K562 (cell line): Measurements from ENCODE around the gene MYMX. TPM values are rescaled to one million over a fixed set of nuclear protein-coding genes. Genes with fewer than 3 reads are reported as not detected.

Source experiments
- ARID4B ChIP-seq: sonication (generic); formaldehyde crosslinking; IDR thresholded peaks from 2 replicates; pipeline ENCODE4 v1.8.0; 2022; ENCODE audit warnings: mild to moderate bottlenecking, missing genetic modification reagents
- ESRRB ChIP-seq: fragments of 250-450 bp; sonication (Bioruptor Pico); IDR thresholded peaks from 2 replicates; pipeline ENCODE4 v1.5.0; 2020; ENCODE audit warnings: mild to moderate bottlenecking, moderate library complexity, borderline replicate concordance
- NFIX ChIP-seq: fragments of 250-450 bp; sonication (Bioruptor Pico); IDR thresholded peaks from 2 replicates; pipeline ENCODE4 v1.4.0; 2020; ENCODE audit warnings: low read depth, mild to moderate bottlenecking, moderate library complexity
- REST ChIP-seq, 2 experiments: fragments of 450-650 bp; formaldehyde crosslinking in 1 of 2; IDR thresholded peaks; 2 replicates each; pipeline versions ENCODE4 v1.4.0 to v1.6.1; 2014 to 2020; ENCODE audit warnings: mild to moderate bottlenecking in 2 of 2, borderline replicate concordance in 1 of 2, low read depth in 1 of 2
- TBP ChIP-seq: optimal IDR thresholded peaks from 2 replicates; pipeline ENCODE3; 2011; ENCODE audit warnings: low read depth, low read length, improper control_type of control experiment
- ZNF583 ChIP-seq: fragments of 250-450 bp; sonication (Bioruptor Pico); IDR thresholded peaks from 2 replicates; pipeline ENCODE4 v1.4.0; 2020
- ZNF695 ChIP-seq: fragments of 450-650 bp; formaldehyde crosslinking; IDR thresholded peaks from 2 replicates; pipeline ENCODE4 v1.4.0; 2020; ENCODE audit warnings: mild to moderate bottlenecking, moderate library complexity
- polyA plus RNA-seq, 8 experiments: library from polyadenylated mRNA; depleted of rRNA in 4 of 8; stranded (reverse) in 5 of 8; unstranded in 3 of 8; fragments of >200 nt; fragmentation: Nextera tagmentation in 2 of 8; fragmentation: Illumina TruSeq in 1 of 8; extraction: Ambion mirVana in 2 of 8; extraction: Trizol in 1 of 8; gene quantifications; 2 replicates each; pipeline versions ENCODE4 v1.2.1 to v1.2.3, GENCODE V29; 2011 to 2014; ENCODE audit warnings: inconsistent platforms in 1 of 8, missing spikeins in 1 of 8
- total RNA-seq, 7 experiments: library from RNA; depleted of rRNA in 6 of 7; stranded (reverse); fragments of >200 nt in 6 of 7; fragmentation: Illumina TruSeq in 2 of 7; extraction: Trizol in 2 of 7; gene quantifications; 2 replicates each; pipeline versions ENCODE4 v1.2.1 to v1.2.3, GENCODE V29; 2011 to 2021; ENCODE audit warnings: low replicate concordance in 1 of 7
- TF ChIP-seq, protein P1 (sequence below): sonication (generic); formaldehyde crosslinking; IDR thresholded peaks from 2 replicates; pipeline ENCODE4 v1.8.0; 2022; ENCODE audit warnings: mild to moderate bottlenecking, missing genetic modification reagents
- TF ChIP-seq, protein P2 (sequence below), 2 experiments: fragments of 450-650 bp in 1 of 2; IDR thresholded peaks; 2 replicates each; pipeline ENCODE4 v1.6.1; 2011 to 2017; ENCODE audit warnings: low read depth in 2 of 2, antibody characterized with exemption in 1 of 2, borderline replicate concordance in 1 of 2, low read length in 1 of 2, mild to moderate bottlenecking in 1 of 2, mixed read lengths in 1 of 2; ENCODE audit not compliant: control insufficient read depth in 1 of 2

MYMX gene
- total and polyA plus RNA-seq, 9 of the 15 experiments (the other 6 are each of a cell fraction or from before 2014, with no cell fraction given) = 0.12 TPM; not detected in 8

DNA sequence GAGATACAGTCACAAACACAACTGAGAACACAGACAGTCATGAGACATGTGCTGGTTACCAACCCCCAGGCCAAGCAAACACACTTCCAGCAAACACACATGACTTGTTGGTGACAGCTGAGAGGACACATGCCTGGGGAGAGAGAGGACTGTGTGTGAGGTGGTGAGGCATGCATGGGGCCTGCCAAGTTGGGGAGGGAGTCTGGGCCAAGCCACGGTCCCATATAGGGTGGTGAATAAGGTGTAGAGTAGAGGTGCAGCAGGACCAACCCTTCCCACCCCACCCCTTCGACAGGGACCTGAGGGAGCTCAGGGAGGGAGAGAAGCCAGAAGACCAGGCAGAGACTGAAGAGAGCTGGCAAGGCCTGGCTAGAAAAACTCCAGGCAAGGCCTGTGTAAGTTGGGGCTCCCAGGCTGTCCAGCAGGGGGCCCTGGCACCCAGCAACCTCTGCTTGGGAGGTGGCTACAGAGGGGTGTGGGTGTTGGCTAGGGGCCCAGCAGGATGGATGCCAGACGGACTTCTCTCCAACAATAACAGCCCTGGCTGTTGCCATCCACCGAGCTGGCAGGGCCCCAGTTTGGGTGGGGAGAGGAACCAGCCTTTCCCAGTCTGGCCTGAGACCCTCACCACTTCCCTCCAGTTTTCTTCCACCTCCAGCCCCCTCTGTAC is 4.7 kb downstream of the MYMX start (continued):
- TF ChIP-seq REST (IDR thresholded peaks at IDR 0.05; ENCODE audit: borderline replicate concordance) (peak; percentile 56), REST (CRISPR knock-in tag; IDR thresholded peaks at IDR 0.05; ENCODE audit: low read depth) (no peak), TBP (no peak), ESRRB (CRISPR knock-in tag) (no peak), ZNF583 (CRISPR knock-in tag) (no peak), NFIX (CRISPR knock-in tag) (no peak), ARID4B (CRISPR knock-in tag) (0 out of 2 replicates have a peak, but pooled peaks have one; percentile 43), ZNF695 (CRISPR knock-in tag) (no peak)
- TF ChIP-seq, protein P1, sequence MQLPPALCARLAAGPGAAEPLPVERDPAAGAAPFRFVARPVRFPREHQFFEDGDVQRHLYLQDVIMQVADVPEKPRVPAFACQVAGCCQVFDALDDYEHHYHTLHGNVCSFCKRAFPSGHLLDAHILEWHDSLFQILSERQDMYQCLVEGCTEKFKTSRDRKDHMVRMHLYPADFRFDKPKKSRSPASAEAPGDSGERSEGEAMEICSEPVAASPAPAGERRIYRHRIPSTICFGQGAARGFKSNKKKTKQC (CRISPR knock-in tag) = peak; percentile 78; the same call in 1 of the 2 replicates
- TF ChIP-seq, protein P2, sequence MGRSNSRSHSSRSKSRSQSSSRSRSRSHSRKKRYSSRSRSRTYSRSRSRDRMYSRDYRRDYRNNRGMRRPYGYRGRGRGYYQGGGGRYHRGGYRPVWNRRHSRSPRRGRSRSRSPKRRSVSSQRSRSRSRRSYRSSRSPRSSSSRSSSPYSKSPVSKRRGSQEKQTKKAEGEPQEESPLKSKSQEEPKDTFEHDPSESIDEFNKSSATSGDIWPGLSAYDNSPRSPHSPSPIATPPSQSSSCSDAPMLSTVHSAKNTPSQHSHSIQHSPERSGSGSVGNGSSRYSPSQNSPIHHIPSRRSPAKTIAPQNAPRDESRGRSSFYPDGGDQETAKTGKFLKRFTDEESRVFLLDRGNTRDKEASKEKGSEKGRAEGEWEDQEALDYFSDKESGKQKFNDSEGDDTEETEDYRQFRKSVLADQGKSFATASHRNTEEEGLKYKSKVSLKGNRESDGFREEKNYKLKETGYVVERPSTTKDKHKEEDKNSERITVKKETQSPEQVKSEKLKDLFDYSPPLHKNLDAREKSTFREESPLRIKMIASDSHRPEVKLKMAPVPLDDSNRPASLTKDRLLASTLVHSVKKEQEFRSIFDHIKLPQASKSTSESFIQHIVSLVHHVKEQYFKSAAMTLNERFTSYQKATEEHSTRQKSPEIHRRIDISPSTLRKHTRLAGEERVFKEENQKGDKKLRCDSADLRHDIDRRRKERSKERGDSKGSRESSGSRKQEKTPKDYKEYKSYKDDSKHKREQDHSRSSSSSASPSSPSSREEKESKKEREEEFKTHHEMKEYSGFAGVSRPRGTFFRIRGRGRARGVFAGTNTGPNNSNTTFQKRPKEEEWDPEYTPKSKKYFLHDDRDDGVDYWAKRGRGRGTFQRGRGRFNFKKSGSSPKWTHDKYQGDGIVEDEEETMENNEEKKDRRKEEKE (IDR thresholded peaks at IDR 0.05; ENCODE audit: borderline replicate concordance in 1 of 2, control insufficient read depth in 1 of 2, low read depth in 2 of 2, low read length in 1 of 2) = no peak
